Activated CD8-positive, alpha-beta memory T cell treated with anti-CD3 and anti-CD28 coated beads, Interleukin-2, amount 50 U/mL, for 48 hours (primary cell): ENCODE data around the gene CAPN6.

Source experiments
- DNase-seq: peaks from one replicate; pipeline ENCODE4 v3.0.0-alpha.2; 2020

The CAPN6 gene, protein sequence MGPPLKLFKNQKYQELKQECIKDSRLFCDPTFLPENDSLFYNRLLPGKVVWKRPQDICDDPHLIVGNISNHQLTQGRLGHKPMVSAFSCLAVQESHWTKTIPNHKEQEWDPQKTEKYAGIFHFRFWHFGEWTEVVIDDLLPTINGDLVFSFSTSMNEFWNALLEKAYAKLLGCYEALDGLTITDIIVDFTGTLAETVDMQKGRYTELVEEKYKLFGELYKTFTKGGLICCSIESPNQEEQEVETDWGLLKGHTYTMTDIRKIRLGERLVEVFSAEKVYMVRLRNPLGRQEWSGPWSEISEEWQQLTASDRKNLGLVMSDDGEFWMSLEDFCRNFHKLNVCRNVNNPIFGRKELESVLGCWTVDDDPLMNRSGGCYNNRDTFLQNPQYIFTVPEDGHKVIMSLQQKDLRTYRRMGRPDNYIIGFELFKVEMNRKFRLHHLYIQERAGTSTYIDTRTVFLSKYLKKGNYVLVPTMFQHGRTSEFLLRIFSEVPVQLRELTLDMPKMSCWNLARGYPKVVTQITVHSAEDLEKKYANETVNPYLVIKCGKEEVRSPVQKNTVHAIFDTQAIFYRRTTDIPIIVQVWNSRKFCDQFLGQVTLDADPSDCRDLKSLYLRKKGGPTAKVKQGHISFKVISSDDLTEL

DNA sequence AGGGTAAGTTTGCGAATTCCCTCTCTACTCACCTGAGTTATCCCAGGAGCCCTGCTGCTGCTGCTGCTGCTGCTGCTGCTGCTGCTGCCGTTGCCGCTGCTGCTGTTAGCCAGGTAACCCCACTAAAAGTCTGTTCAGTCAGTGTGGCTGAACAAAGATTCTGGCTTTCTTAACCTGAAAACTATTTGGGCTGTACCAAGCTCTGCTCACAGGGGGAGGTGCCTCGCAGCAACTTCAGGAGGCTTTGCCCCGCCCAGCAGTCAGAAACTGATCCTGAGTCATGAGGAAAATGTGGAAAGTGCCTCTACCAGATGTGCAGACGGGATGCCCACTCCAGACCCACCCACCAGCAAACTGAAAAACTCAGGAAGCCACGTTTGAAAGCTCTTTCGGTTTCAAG, at the start of gene CAPN6:
Gene CAPN6 (minus strand): TSS at position 145 of the 400 bp plus-strand sequence. CDS start 6,547 bp downstream, outside the sequence.
- no peak for DNase-seq

DNA sequence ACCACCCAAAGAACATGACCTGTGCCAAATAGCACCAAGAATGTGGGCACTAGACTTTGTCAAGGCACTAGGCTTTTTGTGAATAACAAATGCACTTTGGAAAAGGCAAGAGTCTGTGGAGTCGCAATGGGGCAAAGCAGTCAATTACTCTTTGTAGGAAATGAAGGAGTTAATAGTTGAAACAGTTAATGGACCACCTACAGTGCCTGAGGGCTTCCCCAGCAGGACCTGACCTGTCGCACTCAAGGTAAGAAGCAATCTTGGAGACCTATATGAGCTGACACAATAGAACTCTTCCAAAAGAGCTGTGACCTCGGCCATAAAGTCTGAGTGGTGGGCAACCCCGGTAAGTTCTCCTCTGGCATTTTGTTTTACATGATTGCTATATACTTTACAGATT, 49.2 kb upstream of the CAPN6 start:
- DNase-seq, result no peak

DNA sequence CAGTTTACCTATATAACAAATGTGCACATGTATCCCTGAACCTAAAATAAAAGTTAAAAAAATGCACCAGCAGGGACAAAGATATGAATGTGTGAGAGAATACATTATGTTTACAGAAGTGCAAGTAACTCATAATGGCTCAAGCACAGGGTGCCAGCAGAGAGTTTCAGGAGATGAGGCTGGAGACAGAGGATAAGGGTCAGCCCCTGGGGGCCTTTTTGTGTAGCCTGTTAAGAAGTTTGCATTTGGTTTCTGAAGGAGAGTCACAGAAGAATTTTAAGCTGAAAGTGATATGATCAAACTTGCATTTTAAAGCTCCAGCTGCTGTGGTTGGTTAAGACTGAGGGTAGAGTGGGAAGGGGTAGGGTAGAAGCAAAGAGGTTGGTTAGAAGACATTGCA, 48.6 kb upstream of the CAPN6 start:
- DNase-seq, result no peak

DNA sequence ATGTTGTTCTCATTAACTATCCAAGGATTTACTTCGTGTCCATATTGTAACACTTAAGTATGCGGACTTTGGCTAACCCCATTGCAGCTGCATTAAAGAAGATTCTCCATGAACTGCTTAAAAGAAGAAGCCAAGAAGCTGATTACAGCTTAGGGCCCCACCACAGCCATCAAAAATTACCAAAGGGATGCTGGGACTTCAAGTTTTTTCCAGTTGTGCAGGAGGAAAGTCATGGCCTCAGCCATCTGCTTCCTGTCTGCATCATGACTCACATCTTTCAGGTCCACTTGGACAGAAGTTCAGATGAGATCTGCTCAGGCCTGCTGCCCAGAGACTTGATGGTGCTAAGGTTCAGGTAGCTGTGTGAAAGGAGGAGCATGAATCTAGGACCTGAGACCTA, 38.8 kb upstream of the CAPN6 start:
- DNase-seq, result no peak

DNA sequence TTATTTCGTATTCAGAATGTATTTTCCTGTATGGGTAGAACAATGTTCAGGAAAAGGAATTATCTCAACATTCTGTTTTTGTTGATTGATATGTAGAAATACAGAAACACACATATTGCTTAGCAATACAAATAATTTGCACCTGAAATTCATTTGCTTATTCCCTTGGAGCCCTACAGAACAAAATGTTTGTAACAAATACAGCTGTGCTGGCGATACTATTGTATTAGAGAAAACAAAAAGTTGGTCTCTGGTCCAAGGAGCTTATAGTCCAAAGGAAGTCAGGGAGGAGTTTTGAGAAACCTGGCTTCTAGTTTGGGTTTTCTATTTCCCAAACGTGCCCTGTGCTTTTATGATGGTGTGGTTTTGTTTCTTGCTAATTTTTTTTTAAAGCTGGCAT, 37.8 kb upstream of the CAPN6 start:
- DNase-seq, result no peak

DNA sequence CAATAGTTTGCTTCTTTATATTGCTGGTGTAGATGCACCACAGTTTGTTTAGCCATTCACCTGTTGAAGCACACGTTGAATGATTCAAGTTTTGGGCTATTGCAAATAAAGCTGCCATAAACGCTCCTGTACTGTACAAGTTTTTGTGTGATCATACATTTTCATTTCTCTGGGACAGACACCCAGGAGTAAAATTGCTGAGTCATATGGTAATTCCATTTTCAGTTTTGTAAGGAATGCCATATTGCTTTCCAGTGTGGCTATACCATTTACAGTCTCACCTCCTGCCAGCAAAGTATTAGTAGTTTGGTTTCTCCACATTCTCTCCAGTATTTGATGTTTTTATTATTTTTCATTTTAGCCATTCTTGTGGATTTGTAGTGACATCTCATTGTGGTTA, 32.0 kb upstream of the CAPN6 start:
- DNase-seq, result no peak

DNA sequence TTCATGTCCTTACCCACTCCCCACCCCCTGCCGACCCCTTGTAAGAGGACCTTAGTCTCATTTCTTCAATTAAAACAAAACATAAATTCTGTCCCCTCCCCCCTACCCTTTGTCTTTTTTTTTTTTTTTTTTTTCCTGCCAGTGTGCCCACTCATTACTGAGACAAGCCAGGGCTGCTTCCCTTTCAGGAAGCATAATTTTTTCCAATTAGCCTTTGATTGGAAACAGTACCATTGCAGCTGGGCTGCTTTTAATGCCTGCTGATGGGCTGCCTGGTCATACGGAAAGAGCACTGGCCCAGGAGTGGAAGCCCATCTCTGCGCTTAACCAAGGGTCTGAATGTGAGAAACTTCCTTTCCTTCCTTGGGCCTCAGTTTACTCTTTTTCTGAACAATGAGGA, 18.6 kb upstream of the CAPN6 start:
- DNase-seq, result no peak

DNA sequence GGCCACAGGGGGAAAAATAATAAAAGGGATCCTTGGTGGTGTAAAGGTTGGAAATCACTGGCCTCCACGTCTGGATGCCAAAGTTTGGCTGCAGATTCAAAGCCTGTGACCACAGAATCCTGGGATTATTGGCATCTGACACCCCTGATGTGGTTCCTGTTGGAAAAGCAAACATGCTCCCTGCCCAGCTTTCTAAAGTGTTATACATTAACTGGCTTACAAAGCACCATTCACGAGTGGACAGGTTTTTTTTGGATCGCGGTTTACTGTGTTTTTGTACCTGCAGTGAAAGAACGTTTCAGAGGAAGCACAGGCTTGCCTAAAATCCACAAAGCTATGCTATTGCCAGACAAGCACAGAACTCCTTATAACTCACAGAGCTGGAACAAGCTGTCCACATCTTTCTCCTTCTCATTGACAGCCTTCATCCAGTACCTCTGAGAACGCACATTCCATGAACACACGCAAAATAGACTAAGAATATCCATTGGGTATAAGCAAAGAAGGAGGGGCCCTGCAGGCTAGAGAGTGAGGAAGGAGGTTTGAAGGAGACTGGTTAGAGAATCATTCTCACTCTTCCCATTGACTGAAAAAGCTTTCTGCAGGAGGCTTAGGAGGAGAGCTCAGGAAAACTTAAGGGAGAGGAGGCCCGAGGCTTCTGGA, 14.5 kb upstream of the CAPN6 start:
- no peak for DNase-seq

DNA sequence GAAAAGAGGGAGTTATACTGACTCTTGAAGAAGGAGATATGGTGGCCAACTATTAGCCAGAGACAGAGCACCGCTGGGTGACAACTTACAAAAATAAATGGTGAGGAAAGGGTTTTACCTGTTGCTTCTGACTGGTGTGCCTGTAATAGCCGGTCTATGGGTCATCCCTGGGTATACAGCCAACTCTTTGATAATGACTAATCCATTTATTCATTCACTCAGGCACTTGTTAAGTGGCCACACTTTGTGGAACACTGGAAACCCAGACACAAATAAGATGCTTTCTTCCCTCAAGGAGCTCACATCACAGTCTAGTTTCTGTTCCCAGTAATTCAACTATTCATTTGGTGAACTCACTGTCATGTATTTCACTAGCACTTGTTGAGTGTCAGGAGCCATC, 13.2 kb upstream of the CAPN6 start:
- DNase-seq, result no peak

DNA sequence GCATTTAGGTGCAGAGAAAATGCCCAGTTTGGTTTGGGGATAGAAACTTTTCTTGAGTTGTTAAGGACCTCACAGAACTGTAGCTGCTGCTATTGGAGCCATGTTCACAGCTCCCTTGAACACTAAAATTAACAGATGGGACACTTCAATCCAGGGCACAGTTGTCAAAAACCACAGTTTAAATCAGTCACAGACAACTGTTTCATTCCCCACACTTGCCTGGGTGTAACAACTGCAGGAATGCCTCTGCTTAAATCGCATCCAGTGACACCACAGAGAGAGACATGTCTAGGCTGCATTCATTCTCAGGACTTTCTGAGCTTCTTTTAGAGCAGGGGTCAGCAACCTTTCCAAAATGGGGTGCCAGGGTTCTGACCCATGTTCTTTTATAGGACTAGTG, 12.7 kb upstream of the CAPN6 start:
- no peak for DNase-seq

DNA sequence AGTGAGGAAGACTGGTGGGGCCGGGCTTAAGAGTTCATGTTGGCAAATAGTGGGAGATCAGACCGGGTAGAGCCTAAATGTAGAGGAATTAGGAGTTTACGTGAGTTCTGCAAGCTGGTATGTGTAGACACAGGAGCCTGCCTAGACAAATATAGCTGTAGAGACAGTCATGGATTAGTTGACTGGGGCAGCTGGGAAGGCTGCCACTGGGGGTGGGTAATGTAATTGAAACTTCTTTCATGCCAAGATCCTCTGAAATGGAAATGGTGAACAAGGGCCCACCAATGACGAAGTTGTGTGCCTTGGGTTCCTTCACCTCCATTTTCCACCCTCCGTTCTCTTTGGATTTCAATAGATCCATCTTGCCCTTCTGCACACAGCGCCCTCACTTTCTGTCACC, 11.9 kb upstream of the CAPN6 start:
- DNase-seq, result no peak

DNA sequence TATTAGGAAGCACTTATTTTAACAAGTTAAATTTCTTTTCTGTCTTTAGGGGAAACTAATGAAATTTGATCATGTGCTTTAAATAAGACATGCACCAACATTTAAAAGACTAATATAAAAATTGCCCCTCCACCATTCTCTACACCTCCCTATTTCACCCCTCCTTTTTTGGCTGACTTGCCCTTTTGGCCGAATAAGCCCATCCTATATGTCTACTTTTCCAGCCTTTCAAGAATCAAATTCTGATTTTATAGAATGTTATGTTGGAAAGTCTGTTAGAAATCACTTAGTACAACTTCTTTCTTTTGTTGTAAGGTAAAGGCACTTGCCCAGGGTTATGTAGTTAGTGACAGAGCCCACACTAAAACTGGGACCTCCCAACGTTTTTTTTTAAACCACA, 1.8 kb downstream of the CAPN6 start:
- DNase-seq, result no peak

DNA sequence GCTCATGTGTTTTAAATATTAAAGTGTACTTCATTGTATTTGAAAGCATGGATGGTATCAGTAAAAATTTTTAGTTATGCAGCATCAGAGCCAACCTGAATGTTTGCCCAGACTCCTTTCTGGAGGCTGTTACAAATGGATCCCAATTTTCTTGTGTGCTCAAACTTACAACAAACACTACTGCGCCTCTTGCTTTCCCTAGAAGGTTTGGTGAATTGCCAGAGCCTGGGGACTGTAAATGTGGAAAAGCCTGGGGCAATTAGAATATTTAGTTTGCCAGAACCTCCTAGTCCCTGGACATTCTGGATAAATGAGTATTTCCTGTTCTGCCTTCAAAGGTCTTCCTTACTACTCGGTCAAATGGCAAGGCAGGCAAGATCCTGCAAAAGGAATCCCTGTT, 4.8 kb downstream of the CAPN6 start:
- no peak for DNase-seq

DNA sequence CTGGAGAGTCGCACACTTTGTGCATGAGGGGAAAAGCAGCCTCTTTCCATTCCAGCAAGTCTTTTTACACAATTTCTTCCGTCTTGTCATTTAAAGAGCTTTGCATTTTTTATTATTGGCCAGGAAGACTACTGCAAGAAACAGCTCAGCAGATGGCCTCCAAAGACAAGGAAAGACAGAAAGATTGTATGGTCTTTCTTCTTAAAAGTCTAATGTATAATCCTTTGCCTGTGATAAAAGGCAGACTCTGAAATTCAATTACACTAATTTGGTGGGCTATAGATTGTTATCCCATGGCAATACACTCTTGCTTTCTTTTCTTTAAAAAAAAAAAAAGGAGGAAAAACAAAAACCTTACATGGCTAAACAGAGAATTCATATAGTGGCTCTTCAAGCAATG, 5.9 kb downstream of the CAPN6 start:
- DNase-seq, result no peak

DNA sequence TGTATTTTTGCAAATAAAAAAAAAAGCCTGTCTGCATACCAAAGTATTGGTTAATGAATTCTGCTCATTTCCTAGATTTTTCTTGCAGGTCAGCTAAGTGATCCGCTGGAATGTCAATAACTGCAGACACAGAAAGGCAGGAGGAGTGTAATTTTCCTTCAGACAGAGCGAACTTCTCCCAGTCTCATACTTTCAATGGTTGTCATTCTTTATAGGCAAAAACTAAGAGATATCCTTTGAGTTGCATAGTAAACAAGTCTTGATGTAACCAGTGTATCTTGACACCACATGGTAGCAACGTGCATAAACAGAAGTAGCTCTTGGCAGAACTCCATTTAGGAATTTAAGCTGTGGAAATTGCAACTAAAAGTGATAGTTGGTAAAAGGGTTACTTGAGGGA, 8.2 kb downstream of the CAPN6 start:
- DNase-seq, result no peak

DNA sequence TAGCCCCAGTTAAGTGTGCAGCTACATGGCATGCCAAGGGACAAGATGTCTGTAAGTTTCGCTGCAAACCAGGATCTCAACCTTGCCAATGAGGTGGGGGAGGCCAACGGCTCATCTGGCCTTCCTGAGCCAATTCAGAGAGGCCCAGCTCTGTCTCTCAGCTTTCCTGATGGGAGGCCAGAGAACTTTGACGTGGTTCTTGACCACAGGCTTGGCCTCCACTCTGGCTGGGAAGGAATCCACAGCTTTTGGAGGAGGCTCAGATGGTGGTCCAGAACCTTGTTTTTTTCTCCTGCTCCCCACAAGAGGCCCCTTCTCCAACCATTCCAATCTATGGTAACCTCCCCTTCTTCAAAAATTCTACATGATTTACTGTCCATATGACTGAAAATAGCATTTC, 9.8 kb downstream of the CAPN6 start:
- no peak for DNase-seq

DNA sequence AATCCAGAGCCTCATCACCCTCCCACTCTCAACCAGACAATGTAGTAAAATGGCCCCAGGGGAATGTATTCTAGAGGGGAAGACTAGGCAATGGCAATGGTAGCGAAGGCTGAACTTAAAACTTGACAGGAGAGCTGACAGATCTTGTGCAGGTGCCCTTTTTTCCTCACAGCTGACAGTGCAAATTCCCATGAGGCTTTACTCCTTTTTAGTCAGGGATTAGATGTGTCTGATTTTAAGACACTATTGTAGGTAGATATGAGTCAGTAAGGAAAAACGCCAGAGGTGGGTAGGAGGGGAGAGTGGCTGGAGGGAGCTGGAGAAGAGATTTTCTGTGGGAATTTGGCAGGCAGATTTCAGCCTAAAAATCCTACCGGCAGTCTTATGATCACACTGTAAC, 10.7 kb downstream of the CAPN6 start:
- DNase-seq, result no peak

DNA sequence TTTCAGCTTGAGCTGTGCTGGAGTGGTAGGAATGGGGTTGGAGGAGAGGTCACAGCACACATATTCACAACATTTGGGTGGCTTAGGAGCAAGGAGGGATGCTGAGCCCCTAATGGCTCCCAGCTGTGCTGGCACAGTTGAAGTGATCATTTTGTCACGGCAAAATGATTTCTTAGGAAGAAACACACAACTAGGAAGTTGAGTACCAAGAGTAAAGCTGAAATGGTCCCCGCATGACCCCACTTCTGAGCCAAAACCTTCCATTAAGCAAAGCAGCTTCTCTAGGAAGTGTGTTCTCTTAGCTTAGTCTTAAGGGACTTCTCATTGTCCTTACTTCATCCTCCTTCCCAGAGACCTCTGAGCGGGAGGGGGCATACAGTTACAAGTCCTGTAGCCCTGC, 12.6 kb downstream of the CAPN6 start:
- DNase-seq, result no peak

DNA sequence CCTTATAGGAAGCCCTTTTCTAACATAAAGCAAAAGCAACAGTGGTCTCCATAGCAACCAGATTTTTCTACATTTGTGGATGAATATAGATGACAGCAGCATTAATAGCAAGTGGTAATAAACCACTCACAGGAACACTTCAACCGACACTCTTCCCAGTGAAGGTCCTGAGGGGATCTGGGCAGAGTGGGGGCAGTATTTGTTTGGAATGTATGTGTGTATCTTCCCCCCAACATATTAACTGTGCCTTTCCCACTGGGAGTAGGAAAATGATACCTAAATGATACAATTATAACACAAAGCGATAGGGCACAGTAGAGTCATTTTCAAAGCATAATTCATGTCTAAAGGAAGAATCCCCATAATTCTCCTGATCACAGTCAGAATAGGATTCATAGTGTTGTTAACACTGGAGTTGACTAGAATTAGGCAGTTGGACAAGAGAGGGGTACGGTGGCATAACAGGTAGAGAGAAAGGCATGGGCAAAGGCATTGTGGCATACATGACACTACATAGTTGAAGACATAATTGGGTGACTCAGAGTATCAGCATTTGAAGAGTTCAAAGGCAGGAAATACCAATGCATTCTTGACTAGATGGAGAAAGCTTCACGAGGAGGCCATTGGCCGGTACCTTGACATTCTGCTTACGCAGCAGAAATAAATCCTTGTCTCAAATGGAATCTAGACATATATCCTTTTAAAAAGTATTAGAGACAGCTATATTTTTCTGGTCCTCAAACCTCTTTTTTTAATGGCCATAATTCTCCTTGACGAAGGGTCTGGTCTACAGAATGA, 15.2 kb downstream of the CAPN6 start:
- no peak for DNase-seq

DNA sequence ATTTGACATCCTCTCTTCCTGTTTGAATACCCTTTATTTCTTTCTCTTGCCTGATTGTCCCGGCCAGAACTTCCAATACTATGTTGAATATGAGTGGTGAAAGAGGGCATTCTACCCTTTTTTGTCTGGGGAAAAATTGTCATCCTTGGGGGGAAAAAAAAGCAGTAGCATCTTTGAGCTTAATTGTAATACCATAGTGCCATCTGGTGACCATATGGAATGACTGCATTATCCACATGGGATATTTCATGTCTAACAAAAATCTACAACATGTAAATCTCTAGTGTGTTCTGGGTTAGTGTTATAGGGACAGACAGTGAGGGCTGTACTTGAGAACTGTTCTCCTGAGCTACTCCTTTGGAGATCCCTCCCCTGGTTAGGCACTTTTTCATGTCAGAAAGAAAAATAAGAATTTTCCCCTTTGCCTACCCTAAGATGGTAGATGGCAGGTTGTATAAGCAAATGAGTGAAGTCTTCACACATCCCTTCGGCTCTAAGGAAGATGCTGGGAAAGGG, 26.0 kb downstream of the CAPN6 start:
- DNase-seq, result no peak

DNA sequence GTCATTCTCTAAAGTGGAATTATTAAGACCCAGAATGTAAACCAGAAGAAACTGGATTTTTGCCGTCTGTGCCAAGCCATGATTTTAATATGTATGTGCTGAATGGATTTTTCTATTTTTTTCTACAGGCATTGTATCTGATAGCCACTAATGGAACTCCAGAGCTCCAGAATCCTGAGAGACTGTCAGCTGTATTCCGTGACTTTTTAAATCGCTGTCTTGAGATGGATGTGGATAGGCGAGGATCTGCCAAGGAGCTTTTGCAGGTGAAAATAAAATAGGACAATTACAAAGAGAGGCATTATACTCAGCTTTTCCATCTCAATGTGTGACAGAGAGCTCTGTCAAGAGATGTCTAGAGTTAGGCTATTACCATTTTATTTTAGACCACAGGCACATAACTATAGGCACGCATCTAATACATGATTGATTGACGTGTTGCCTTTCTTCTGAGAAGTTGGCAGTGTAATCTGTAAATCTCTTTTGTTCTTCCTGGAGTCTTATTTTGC, 53.9 kb downstream of the CAPN6 start:
- no peak for DNase-seq

DNA sequence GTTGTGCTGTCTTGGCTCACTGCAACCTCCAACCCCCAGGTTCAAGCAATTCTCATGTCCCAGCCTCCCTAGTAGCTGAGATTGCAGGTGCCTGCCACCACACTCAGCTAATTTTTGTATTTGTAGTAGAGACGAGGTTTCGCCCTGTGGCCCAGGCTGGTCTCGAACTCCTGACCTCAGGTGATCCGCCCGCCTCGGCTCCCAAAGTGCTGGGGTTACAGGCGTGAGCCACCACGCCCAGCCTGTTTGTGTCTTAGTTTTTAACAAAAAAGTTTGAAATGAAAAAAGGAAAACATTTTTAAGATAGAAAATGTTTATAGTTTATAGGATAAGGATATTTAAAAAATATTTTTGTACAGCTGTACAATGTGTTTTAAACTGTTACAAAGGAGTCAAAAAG, 62.4 kb downstream of the CAPN6 start:
- DNase-seq, result no peak

DNA sequence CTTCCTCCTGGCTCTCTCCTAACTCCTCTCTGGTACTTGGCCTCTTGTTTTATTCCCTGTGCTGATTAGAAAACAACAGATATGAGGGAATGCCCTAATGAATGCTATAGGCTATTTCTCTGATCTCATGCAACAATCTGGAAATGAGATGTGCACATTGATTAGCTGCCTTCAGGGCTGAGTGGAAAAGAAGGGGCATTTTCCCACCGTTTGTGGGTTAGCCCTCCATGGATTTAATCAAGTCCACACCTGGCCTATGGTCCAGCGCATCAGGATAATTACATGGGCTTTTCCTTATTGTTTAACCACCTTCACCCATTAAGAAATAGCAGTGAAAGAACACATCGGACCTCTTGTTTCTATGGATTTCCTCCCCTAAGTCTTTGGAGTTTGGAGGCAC, 70.0 kb downstream of the CAPN6 start:
- no peak for DNase-seq
